ENCODE measurements around the gene ELMOD1. TPM values are rescaled to one million over a fixed set of nuclear protein-coding genes. Genes with fewer than 3 reads are reported as not detected.

ELMOD1 gene
- polyA plus RNA-seq, 10 donors: 2.4 to 6.4 (median 3.8) TPM

Other genes starting within 250 kb of the ELMOD1 start
- gene CWF19L2, start 133.3 kb upstream of the ELMOD1 start, polyA plus RNA-seq (ENCODE audit: insufficient read length in 10 of 10): 10 to 100 TPM in 8 of 10 donors, 1 to 10 TPM in 2; 8.1 to 11.2 (median 10.3) TPM
- gene ALKBH8, start 25.4 kb upstream of the ELMOD1 start, polyA plus RNA-seq (ENCODE audit: insufficient read length in 10 of 10): 10 to 100 TPM in 1 of 10 donors, 1 to 10 TPM in 9; 6.6 to 10.9 (median 7.7) TPM
- gene SLN, start 120.9 kb downstream of the ELMOD1 start, polyA plus RNA-seq (ENCODE audit: insufficient read length in 10 of 10): 1,000 to 10,000 TPM; 1,162 to 2,501 (median 2,072) TPM

Measured in muscle of back (tissue), 10 donors.